H9 (cell line): ENCODE results near the gene CCDC81. TPM values are rescaled to one million over a fixed set of nuclear protein-coding genes. Genes with fewer than 3 reads are reported as not detected.

Experiments used
- DNase-seq: peaks from one replicate; pipeline ENCODE4 v3.0.0-alpha.2; 2017
- H2AFZ ChIP-seq: one replicate; pipeline ENCODE4 v1.6.1; 2013; ENCODE audit warnings: mild to moderate bottlenecking, low read length, control low read depth, moderate library complexity
- H2AK5ac ChIP-seq: 2 replicates; pipeline ENCODE4 v1.6.1; 2013; ENCODE audit warnings: low read length, control low read depth, mixed read lengths; ENCODE audit not compliant: insufficient read length
- H2BK120ac ChIP-seq: one replicate; pipeline ENCODE4 v1.6.1; 2013; ENCODE audit warnings: low read depth, mild to moderate bottlenecking, low read length, control low read depth, inconsistent platforms; ENCODE audit not compliant: poor library complexity, severe bottlenecking
- H2BK12ac ChIP-seq: 2 replicates; pipeline ENCODE4 v1.6.1; 2013; ENCODE audit warnings: low read length, control low read depth, mixed read lengths, low read depth; ENCODE audit not compliant: insufficient read length
- H2BK15ac ChIP-seq: 2 replicates; pipeline ENCODE4 v1.6.1; 2013; ENCODE audit warnings: low read depth, low read length, control low read depth
- H2BK20ac ChIP-seq: one replicate; pipeline ENCODE4 v1.6.1; 2013; ENCODE audit warnings: low read depth, mild to moderate bottlenecking, low read length, control low read depth, inconsistent platforms; ENCODE audit not compliant: poor library complexity, severe bottlenecking
- H2BK5ac ChIP-seq: 2 replicates; pipeline ENCODE4 v1.6.1; 2013; ENCODE audit warnings: low read length, control low read depth, mixed read lengths; ENCODE audit not compliant: insufficient read length
- H3K14ac ChIP-seq: 2 replicates; pipeline ENCODE4 v1.6.1; 2013; ENCODE audit warnings: low read length, control low read depth; ENCODE audit not compliant: insufficient read depth
- H3K18ac ChIP-seq: 2 replicates; pipeline ENCODE4 v1.6.1; 2013; ENCODE audit warnings: low read depth, mild to moderate bottlenecking, mixed read lengths, low read length, control low read depth; ENCODE audit not compliant: insufficient read length
- H3K23ac ChIP-seq: 2 replicates; pipeline ENCODE4 v1.6.1; 2013; ENCODE audit warnings: low read length, control low read depth, mixed read lengths, low read depth; ENCODE audit not compliant: insufficient read length
- H3K23me2 ChIP-seq: 2 replicates; pipeline ENCODE4 v1.6.1; 2013; ENCODE audit warnings: low read depth, mild to moderate bottlenecking, mixed read lengths, low read length, control low read depth; ENCODE audit not compliant: insufficient read length, poor library complexity, severe bottlenecking
- H3K27ac ChIP-seq: 2 replicates; pipeline ENCODE4 v1.5.1; 2013; ENCODE audit warnings: low read length, control low read depth, mixed read lengths, low read depth; ENCODE audit not compliant: insufficient read length
- H3K27me3 ChIP-seq: 2 replicates; pipeline ENCODE4 v1.6.1; 2013; ENCODE audit warnings: low read length, control low read depth, inconsistent platforms; ENCODE audit not compliant: insufficient read depth
- H3K4ac ChIP-seq: 2 replicates; pipeline ENCODE4 v1.6.1; 2013; ENCODE audit warnings: low read depth, mild to moderate bottlenecking, control low read depth, inconsistent platforms, low read length, moderate library complexity
- H3K4me1 ChIP-seq: 2 replicates; pipeline ENCODE4 v1.6.1; 2013; ENCODE audit warnings: low read length, control low read depth, inconsistent platforms; ENCODE audit not compliant: insufficient read depth
- H3K4me2 ChIP-seq: 2 replicates; pipeline ENCODE4 v1.6.1; 2013; ENCODE audit warnings: low read length, control low read depth, mixed read lengths; ENCODE audit not compliant: insufficient read length, insufficient read depth
- H3K56ac ChIP-seq: 2 replicates; pipeline ENCODE4 v1.6.1; 2013; ENCODE audit warnings: low read depth, mild to moderate bottlenecking, mixed read lengths, low read length, control low read depth; ENCODE audit not compliant: insufficient read length
- H3K79me1 ChIP-seq: 2 replicates; pipeline ENCODE4 v1.6.1; 2013; ENCODE audit warnings: low read depth, mild to moderate bottlenecking, moderate library complexity, low read length, control low read depth, inconsistent platforms; ENCODE audit not compliant: insufficient read depth, poor library complexity, severe bottlenecking
- H3K79me2 ChIP-seq: 2 replicates; pipeline ENCODE4 v1.6.1; 2013; ENCODE audit warnings: low read length, control low read depth, inconsistent platforms; ENCODE audit not compliant: insufficient read depth
- H3K9ac ChIP-seq: 2 replicates; pipeline ENCODE4 v1.6.1; 2013; ENCODE audit warnings: low read length, control low read depth, mixed read lengths; ENCODE audit not compliant: insufficient read length; ENCODE audit errors: extremely low read depth
- H3K9me3 ChIP-seq: one replicate; pipeline ENCODE4 v1.6.1; 2013; ENCODE audit warnings: low read depth, low read length, inconsistent platforms; ENCODE audit not compliant: control insufficient read depth
- H3T11ph ChIP-seq: one replicate; pipeline ENCODE4 v1.6.1; 2013; ENCODE audit warnings: mild to moderate bottlenecking, low read length, control low read depth, inconsistent platforms
- H4K20me1 ChIP-seq: one replicate; pipeline ENCODE4 v1.6.1; 2013; ENCODE audit not compliant: control insufficient read depth, insufficient read length, insufficient read depth
- H4K5ac ChIP-seq: 2 replicates; pipeline ENCODE4 v1.6.1; 2013; ENCODE audit warnings: low read depth, mild to moderate bottlenecking, mixed read lengths, low read length, control low read depth; ENCODE audit not compliant: insufficient read length
- H4K8ac ChIP-seq: replicated peaks from 2 replicates; pipeline ENCODE4 v1.6.1; 2013; ENCODE audit warnings: low read length, control low read depth, mixed read lengths, low read depth; ENCODE audit not compliant: insufficient read length
- H4K91ac ChIP-seq: 2 replicates; pipeline ENCODE4 v1.6.1; 2013; ENCODE audit warnings: low read depth, mild to moderate bottlenecking, moderate library complexity, mixed read lengths, low read length, control low read depth; ENCODE audit not compliant: insufficient read length
- H3K27ac Mint-ChIP-seq, 3 experiments: 2 replicates in 2 of 3; 3 replicates in 1 of 3; pipeline ENCODE4 v1.8.0; 2020 to 2021; ENCODE audit warnings: mixed read lengths in 3 of 3, mild to moderate bottlenecking in 1 of 3, moderate library complexity in 1 of 3
- H3K27me3 Mint-ChIP-seq: 2 replicates; pipeline ENCODE4 v1.8.0; 2021; ENCODE audit warnings: low read depth, mild to moderate bottlenecking, moderate library complexity, mixed read lengths
- H3K36me3 Mint-ChIP-seq, 3 experiments: 2 replicates in 2 of 3; 3 replicates in 1 of 3; pipeline ENCODE4 v1.8.0; 2020 to 2021; ENCODE audit warnings: low read depth in 3 of 3, mixed read lengths in 3 of 3; ENCODE audit not compliant: insufficient read depth in 1 of 3
- H3K4me1 Mint-ChIP-seq, 2 experiments: 2 replicates each; pipeline ENCODE4 v1.8.0; 2020; ENCODE audit warnings: mixed read lengths in 2 of 2
- H3K4me3 Mint-ChIP-seq, 2 experiments: 2 replicates in 1 of 2; 3 replicates in 1 of 2; pipeline ENCODE4 v1.8.0; 2020 to 2021; ENCODE audit warnings: mild to moderate bottlenecking in 2 of 2, mixed read lengths in 2 of 2, moderate library complexity in 1 of 2
- H3K9me3 Mint-ChIP-seq, 2 experiments: 2 replicates in 1 of 2; 3 replicates in 1 of 2; pipeline ENCODE4 v1.8.0; 2020; ENCODE audit warnings: mild to moderate bottlenecking in 2 of 2, mixed read lengths in 2 of 2, moderate library complexity in 1 of 2
- CTCF ChIP-seq: fragments of 200-600 bp; sonication (generic); conservative IDR thresholded peaks from 3 replicates; pipeline ENCODE4 v1.8.0; 2021; ENCODE audit warnings: antibody characterized with exemption, mild to moderate bottlenecking
- WGBS: extraction: QIAGEN DNeasy Blood & Tissue Kit; methylation state at CpG from one replicate; pipeline ENCODE4 v1.1.7; 2013; ENCODE audit warnings: missing lambda C conversion rate, low lambda C conversion rate, mixed read lengths; ENCODE audit not compliant: insufficient read length; ENCODE audit errors: extremely low coverage; 5-methylcytosine and 5-hydroxymethylcytosine counted together
- total RNA-seq: library from RNA; stranded (reverse); gene quantifications from 2 replicates; pipeline ENCODE4 v1.2.1, GENCODE V29; 2021

The CCDC81 gene
- total RNA-seq, 1 experiment from 2014 or later: 0.52 TPM

DNA sequence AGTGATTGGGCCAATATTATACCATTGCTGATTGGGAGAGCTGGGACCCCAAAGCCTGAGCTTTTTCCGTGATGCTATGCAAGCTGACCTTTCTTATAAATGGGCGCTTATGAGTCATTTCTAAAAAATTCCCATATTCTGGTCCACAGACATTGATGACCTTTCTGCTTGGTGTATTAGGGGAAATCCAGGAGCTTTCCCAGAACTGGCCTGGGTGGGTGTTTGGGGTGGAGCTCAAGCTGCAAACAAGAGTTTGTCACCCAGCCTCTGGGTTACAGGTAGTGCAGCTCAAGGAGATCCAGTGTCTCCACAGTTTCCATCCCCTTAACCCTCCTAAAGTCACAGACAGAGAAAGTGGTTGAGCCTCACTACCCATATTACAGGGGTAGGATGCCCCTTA lies 67.7 kb downstream of the CCDC81 start:
- Histone ChIP-seq H3T11ph (no peak overlapping the region), H3K9me3 (no peaks in the 10 kb centered on the region), H3K9ac (no peak overlapping the region), H3K4me1 (no peaks in the 10 kb centered on the region), H2BK12ac (no peak overlapping the region), H2BK20ac (no peak overlapping the region), H4K20me1 (no peaks in the 10 kb centered on the region), H2AFZ (no peak overlapping the region), H3K14ac (no peak overlapping the region), H3K56ac (no peak overlapping the region), H2BK5ac (no peak overlapping the region), H3K4me2 (no peak overlapping the region), H3K23ac (no peak overlapping the region), H2AK5ac (no peak overlapping the region), H3K18ac (no peak overlapping the region), H2BK15ac (no peak overlapping the region), H4K91ac (no peak overlapping the region), H3K27me3 (no peaks in the 10 kb centered on the region), H4K8ac (no peak overlapping the region), H3K79me1 (no peaks in the 10 kb centered on the region), H3K27ac (no peak overlapping the region), H4K5ac (no peak overlapping the region), H3K79me2 (no peaks in the 10 kb centered on the region), H3K23me2 (no peaks in the 10 kb centered on the region), H2BK120ac (no peak overlapping the region), H3K4ac (no peak overlapping the region)
- no peaks in the 10 kb centered on the region for H3K4me1 Mint-ChIP-seq
- no CpG with 5 or more reads among the region's 2 CpGs for WGBS
- H3K9me3 Mint-ChIP-seq: no peaks in the 10 kb centered on the region
- no peak for TF ChIP-seq CTCF
- DNase-seq: no peak
- H3K27me3 Mint-ChIP-seq: no peaks in the 10 kb centered on the region; the same call in 1 of the 2 replicates
- H3K4me3 Mint-ChIP-seq: no peak overlapping the region
- H3K36me3 Mint-ChIP-seq: no peaks in the 10 kb centered on the region
- H3K27ac Mint-ChIP-seq: no peak overlapping the region
